Subcutaneous preadipocyte (primary cell): Measurements from ENCODE around the gene KCNS3. TPM values are rescaled to one million over a fixed set of nuclear protein-coding genes. Genes with fewer than 3 reads are reported as not detected.

Source experiments
- total RNA-seq: library from RNA; depleted of rRNA; stranded (reverse); fragments of >200 nt; gene quantifications from 2 replicates; pipeline ENCODE4 v1.2.3, GENCODE V29; 2012

The KCNS3 gene, protein sequence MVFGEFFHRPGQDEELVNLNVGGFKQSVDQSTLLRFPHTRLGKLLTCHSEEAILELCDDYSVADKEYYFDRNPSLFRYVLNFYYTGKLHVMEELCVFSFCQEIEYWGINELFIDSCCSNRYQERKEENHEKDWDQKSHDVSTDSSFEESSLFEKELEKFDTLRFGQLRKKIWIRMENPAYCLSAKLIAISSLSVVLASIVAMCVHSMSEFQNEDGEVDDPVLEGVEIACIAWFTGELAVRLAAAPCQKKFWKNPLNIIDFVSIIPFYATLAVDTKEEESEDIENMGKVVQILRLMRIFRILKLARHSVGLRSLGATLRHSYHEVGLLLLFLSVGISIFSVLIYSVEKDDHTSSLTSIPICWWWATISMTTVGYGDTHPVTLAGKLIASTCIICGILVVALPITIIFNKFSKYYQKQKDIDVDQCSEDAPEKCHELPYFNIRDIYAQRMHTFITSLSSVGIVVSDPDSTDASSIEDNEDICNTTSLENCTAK
- total RNA-seq, result 0.39 and 1.1 TPM in 2 replicates

DNA sequence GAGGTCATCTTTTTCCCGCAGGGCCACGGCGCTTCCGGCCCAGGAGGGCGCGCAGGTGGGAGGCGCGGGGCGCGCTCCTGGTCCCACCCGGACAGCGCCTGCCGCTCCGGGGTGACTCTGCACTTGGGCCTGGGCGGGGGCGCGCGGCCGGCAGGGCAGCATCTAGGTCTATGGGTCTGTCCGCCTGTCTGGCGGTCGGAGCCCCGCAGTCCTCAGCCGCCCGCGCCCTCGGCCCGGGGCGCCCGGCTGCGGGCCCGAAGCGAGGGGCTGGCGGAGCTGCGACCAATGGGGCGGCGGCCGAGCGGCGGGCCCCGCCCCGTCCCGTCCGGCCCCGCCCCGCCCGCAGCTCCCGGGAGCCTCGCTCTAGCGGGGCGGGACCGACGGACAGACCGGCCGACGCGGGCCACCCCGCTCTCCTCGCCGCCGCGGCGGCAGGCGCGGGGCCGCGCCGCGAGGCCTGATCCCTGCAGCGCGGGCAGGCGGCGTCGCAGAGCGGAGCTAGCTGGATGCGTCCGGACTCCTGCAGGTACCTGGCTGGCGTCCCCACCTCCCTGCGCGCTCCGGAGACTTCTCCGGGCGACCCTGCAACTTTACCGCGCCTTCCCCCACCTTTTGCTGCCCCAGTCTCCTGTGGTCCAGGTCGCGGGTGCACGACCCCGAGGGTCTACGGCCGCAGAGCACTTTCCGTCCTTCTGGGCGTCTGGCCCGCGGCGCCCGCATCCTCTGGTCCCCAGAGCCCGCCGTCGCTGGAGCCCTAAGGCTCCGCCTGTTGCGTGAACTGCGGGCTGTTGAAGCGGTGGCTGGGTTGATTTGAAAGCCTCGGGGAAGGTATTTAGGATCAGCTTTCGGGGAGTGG is at the start of gene KCNS3:
Gene KCNS3 (plus strand): TSS at position 387 of the 856 bp plus-strand sequence. CDS start 52,342 bp downstream, outside the sequence.

Other genes with a start within 250 kb of the KCNS3 start
- gene SMC6, start 124.9 kb upstream of the KCNS3 start, total RNA-seq, result 18.7 and 25.6 TPM in 2 replicates
- 14.7 and 25.4 TPM in 2 replicates for gene GEN1, start 124.5 kb upstream of the KCNS3 start, total RNA-seq
- not detected in 2 replicates for gene MSGN1, start 62.2 kb upstream of the KCNS3 start, total RNA-seq